SK-N-SH treated with all-trans-retinoic acid at 6 μM for 48 hours (cell line): Measurements from ENCODE around the gene SLC12A5.

ENCODE experiments used
- ATAC-seq: fragments of 200-7000 bp; cut with Tn5 transposase; 3 replicates; pipeline ENCODE4 v1.9.1; 2020; ENCODE audit warnings: mild to moderate bottlenecking, moderate library complexity
- BACH2 ChIP-seq: fragments of 250-450 bp; sonication (Bioruptor Pico); IDR thresholded peaks from 2 replicates; pipeline ENCODE4 v1.9.0; 2021; ENCODE audit warnings: mild to moderate bottlenecking, borderline replicate concordance
- CREB5 ChIP-seq: fragments of 250-450 bp; sonication (Bioruptor Pico); IDR thresholded peaks from 2 replicates; pipeline ENCODE4 v1.5.1; 2020; ENCODE audit warnings: low read depth, mild to moderate bottlenecking, moderate library complexity
- CSDC2 ChIP-seq: fragments of 250-450 bp; sonication (Bioruptor Pico); IDR thresholded peaks from 2 replicates; pipeline ENCODE4 v1.5.0; 2020; ENCODE audit warnings: mild to moderate bottlenecking, moderate library complexity
- CSRNP3 ChIP-seq: fragments of 250-450 bp; sonication (Bioruptor Pico); IDR thresholded peaks from 2 replicates; pipeline ENCODE4 v1.5.1; 2021; ENCODE audit warnings: mild to moderate bottlenecking, moderate library complexity
- ESRRG ChIP-seq: fragments of 250-450 bp; sonication (Bioruptor Pico); IDR thresholded peaks from 2 replicates; pipeline ENCODE4 v1.6.1; 2021; ENCODE audit warnings: mild to moderate bottlenecking
- GLIS3 ChIP-seq: fragments of 250-450 bp; sonication (Bioruptor Pico); IDR thresholded peaks from 2 replicates; pipeline ENCODE4 v1.5.0; 2020; ENCODE audit warnings: mild to moderate bottlenecking, moderate library complexity
- ISL1 ChIP-seq: fragments of 250-450 bp; sonication (Bioruptor Pico); IDR thresholded peaks from 2 replicates; pipeline ENCODE4 v2.1.2; 2022; ENCODE audit warnings: mild to moderate bottlenecking, moderate library complexity
- PATZ1 ChIP-seq: fragments of 250-450 bp; sonication (Bioruptor Pico); IDR thresholded peaks from 2 replicates; pipeline ENCODE4 v1.8.0; 2020; ENCODE audit warnings: mild to moderate bottlenecking, moderate library complexity, borderline replicate concordance
- POU6F1 ChIP-seq: fragments of 250-450 bp; sonication (Bioruptor Pico); IDR thresholded peaks from 2 replicates; pipeline ENCODE4 v1.8.0; 2021; ENCODE audit warnings: low read depth, mild to moderate bottlenecking, moderate library complexity, borderline replicate concordance
- PPARA ChIP-seq: fragments of 250-450 bp; sonication (Bioruptor Pico); IDR thresholded peaks from 2 replicates; pipeline ENCODE4 v1.5.0; 2020; ENCODE audit warnings: mild to moderate bottlenecking, borderline replicate concordance
- RARB ChIP-seq: fragments of 250-450 bp; sonication (Bioruptor Pico); IDR thresholded peaks from 2 replicates; pipeline ENCODE4 v1.8.0; 2021; ENCODE audit warnings: mild to moderate bottlenecking, moderate library complexity
- SNAI2 ChIP-seq: fragments of 250-450 bp; sonication (Bioruptor Pico); IDR thresholded peaks from 2 replicates; pipeline ENCODE4 v1.5.0; 2020; ENCODE audit warnings: mild to moderate bottlenecking, moderate library complexity
- TOX ChIP-seq: fragments of 250-450 bp; sonication (Bioruptor Pico); IDR thresholded peaks from 2 replicates; pipeline ENCODE4 v1.8.0; 2021; ENCODE audit warnings: mild to moderate bottlenecking, moderate library complexity, borderline replicate concordance
- ZFP3 ChIP-seq: fragments of 250-450 bp; sonication (Bioruptor Pico); IDR thresholded peaks from 2 replicates; pipeline ENCODE4 v1.5.0; 2020; ENCODE audit warnings: mild to moderate bottlenecking, moderate library complexity
- ZFP30 ChIP-seq: fragments of 450-650 bp; formaldehyde crosslinking; IDR thresholded peaks from 2 replicates; pipeline ENCODE4 v1.5.0; 2022; ENCODE audit warnings: mild to moderate bottlenecking, moderate library complexity
- ZNF565 ChIP-seq: fragments of 450-650 bp; formaldehyde crosslinking; conservative IDR thresholded peaks from 2 replicates; pipeline ENCODE4 v1.5.0; 2020; ENCODE audit warnings: low read depth, mild to moderate bottlenecking, moderate library complexity
- ZNF70 ChIP-seq: fragments of 450-650 bp; formaldehyde crosslinking; IDR thresholded peaks from 2 replicates; pipeline ENCODE4 v1.5.0; 2020; ENCODE audit warnings: mild to moderate bottlenecking, moderate library complexity
- ZNF8 ChIP-seq: fragments of 450-650 bp; formaldehyde crosslinking; IDR thresholded peaks from 2 replicates; pipeline ENCODE4 v1.5.0; 2020; ENCODE audit warnings: mild to moderate bottlenecking, moderate library complexity

Gene SLC12A5

GRCh38 chr20:46040902-46041535 is 12.0 kb downstream of the SLC12A5 start (continued):
- no peak for TF ChIP-seq CSDC2 (CRISPR knock-in tag)

GRCh38 chr20:46043556-46043955 is 14.5 kb downstream of the SLC12A5 start:
- TF ChIP-seq PATZ1 (CRISPR knock-in tag), result no peak
- TF ChIP-seq ESRRG (CRISPR knock-in tag), result no peak
- TF ChIP-seq ZFP3 (CRISPR knock-in tag), result no peak
- no peak for TF ChIP-seq TOX
- no peak for TF ChIP-seq RARB (CRISPR knock-in tag)
- TF ChIP-seq ZFP30 (CRISPR knock-in tag), result no peak
- no peak for TF ChIP-seq SNAI2 (CRISPR knock-in tag)
- no peak for TF ChIP-seq ISL1
- no peak for TF ChIP-seq CSRNP3
- TF ChIP-seq GLIS3 (CRISPR knock-in tag), result no peak
- no peak for TF ChIP-seq ZNF8 (CRISPR knock-in tag)
- no peak for TF ChIP-seq POU6F1 (CRISPR knock-in tag)

GRCh38 chr20:46044896-46045295 is 15.9 kb downstream of the SLC12A5 start:
- ATAC-seq, result no peak
- TF ChIP-seq ESRRG (CRISPR knock-in tag), result no peak
- TF ChIP-seq RARB (CRISPR knock-in tag), result no peak
- TF ChIP-seq CSRNP3, result no peak
- TF ChIP-seq ZNF70 (CRISPR knock-in tag), result no peak
- TF ChIP-seq BACH2 (CRISPR knock-in tag), result no peak
- no peak for TF ChIP-seq ZFP30 (CRISPR knock-in tag)
- TF ChIP-seq CREB5 (CRISPR knock-in tag), result no peak
- no peak for TF ChIP-seq PATZ1 (CRISPR knock-in tag)
- TF ChIP-seq POU6F1 (CRISPR knock-in tag), result no peak
- TF ChIP-seq SNAI2 (CRISPR knock-in tag), result no peak
- no peak for TF ChIP-seq ZNF565 (CRISPR knock-in tag)
- TF ChIP-seq CSDC2 (CRISPR knock-in tag), result no peak
- no peak for TF ChIP-seq PPARA (CRISPR knock-in tag)
- TF ChIP-seq, all 23 proteins: peak for 0

More at GRCh38 chr20:46043556-46043955, 14.5 kb downstream of the SLC12A5 start:
- ATAC-seq, result no peak
